HepG2 (cell line): Measurements from ENCODE around the gene H6PD. TPM values are rescaled to one million over a fixed set of nuclear protein-coding genes. Genes with fewer than 3 reads are reported as not detected.

Source experiments
- HMG20B ChIP-seq: conservative IDR thresholded peaks from 2 replicates; pipeline ENCODE4 v1.6.1; 2016; ENCODE audit warnings: missing genetic modification reagents, missing compliant biosample characterization
- HNF1B ChIP-seq: sonication (generic); formaldehyde crosslinking; IDR thresholded peaks from 2 replicates; pipeline ENCODE4 v1.5.1; 2020; ENCODE audit warnings: mild to moderate bottlenecking, moderate library complexity, missing genetic modification reagents
- HNRNPL ChIP-seq: fragments of 200-400 bp; formaldehyde crosslinking; IDR thresholded peaks from 2 replicates; pipeline ENCODE4 v1.6.1; 2017; ENCODE audit warnings: mild to moderate bottlenecking, low read depth, low read length
- PATZ1 ChIP-seq: sonication (generic); formaldehyde crosslinking; IDR thresholded peaks from 2 replicates; pipeline ENCODE4 v1.4.0; 2020; ENCODE audit warnings: missing genetic modification reagents
- PHF21A ChIP-seq: sonication (generic); formaldehyde crosslinking; IDR thresholded peaks from 2 replicates; pipeline ENCODE4 v1.5.0; 2020; ENCODE audit warnings: mild to moderate bottlenecking, missing genetic modification reagents
- POLR2G ChIP-seq: fragments of 200-400 bp; formaldehyde crosslinking; IDR thresholded peaks from 2 replicates; pipeline ENCODE4 v1.6.1; 2018; ENCODE audit warnings: mild to moderate bottlenecking, low read depth, low read length, moderate library complexity
- YY1 ChIP-seq: IDR thresholded peaks from 2 replicates; pipeline ENCODE4 v1.6.1; 2011; ENCODE audit warnings: low read length, low read depth, moderate library complexity, mild to moderate bottlenecking; ENCODE audit not compliant: insufficient read depth, insufficient replicate concordance
- ZBTB34 ChIP-seq: sonication (generic); formaldehyde crosslinking; IDR thresholded peaks from 2 replicates; pipeline ENCODE4 v1.8.0; 2022; ENCODE audit warnings: mild to moderate bottlenecking, missing genetic modification reagents
- ZNF205 ChIP-seq: IDR thresholded peaks from 2 replicates; pipeline ENCODE4 v1.6.1; 2018; ENCODE audit warnings: missing biosample characterization, missing genetic modification reagents
- ZNF292 ChIP-seq: sonication (generic); formaldehyde crosslinking; IDR thresholded peaks from 2 replicates; pipeline ENCODE4 v1.8.1; 2022; ENCODE audit warnings: mild to moderate bottlenecking, low read depth, missing genetic modification reagents, borderline replicate concordance
- ZNF446 ChIP-seq: sonication (generic); formaldehyde crosslinking; IDR thresholded peaks from 2 replicates; pipeline ENCODE4 v1.5.0; 2020; ENCODE audit warnings: mild to moderate bottlenecking, missing genetic modification reagents
- ZNF563 ChIP-seq: sonication (generic); formaldehyde crosslinking; IDR thresholded peaks from 2 replicates; pipeline ENCODE4 v1.8.0; 2022; ENCODE audit warnings: mild to moderate bottlenecking, moderate library complexity, missing genetic modification reagents
- ZNF646 ChIP-seq: sonication (generic); formaldehyde crosslinking; IDR thresholded peaks from 2 replicates; pipeline ENCODE4 v1.9.0; 2021; ENCODE audit warnings: mild to moderate bottlenecking, missing genetic modification reagents
- ZNF792 ChIP-seq: IDR thresholded peaks from 2 replicates; pipeline ENCODE4 v1.6.1; 2016
- ZNF883 ChIP-seq: sonication (generic); formaldehyde crosslinking; IDR thresholded peaks from 2 replicates; pipeline ENCODE4 v1.5.1; 2020; ENCODE audit warnings: mild to moderate bottlenecking, missing genetic modification reagents; ENCODE audit errors: not compliant biosample characterization
- polyA plus RNA-seq, 8 experiments: library from polyadenylated mRNA; depleted of rRNA in 3 of 8; stranded (reverse) in 7 of 8; unstranded in 1 of 8; fragments of >200 nt; fragmentation: Illumina TruSeq in 4 of 8; extraction: Trizol in 4 of 8; gene quantifications; 2 replicates each; pipeline versions ENCODE4 v1.2.1 to v1.2.3, GENCODE V29; 2011 to 2016; ENCODE audit warnings: low read depth in 4 of 8, missing spikeins in 1 of 8, mixed read lengths in 1 of 8; ENCODE audit not compliant: insufficient read depth in 1 of 8
- total RNA-seq, 5 experiments: library from RNA; depleted of rRNA; stranded (reverse); fragments of >200 nt; fragmentation: Illumina TruSeq; extraction: Trizol; gene quantifications; 2 replicates each; pipeline ENCODE4 v1.2.3, GENCODE V29; 2016; ENCODE audit warnings: low read depth in 1 of 5

The H6PD gene
- total and polyA plus RNA-seq, 2 of the 13 experiments (the other 11 are each of a cell fraction or from before 2014, with no cell fraction given): 9.3 to 14.1 TPM

- TF ChIP-seq ZNF646 (CRISPR knock-in tag) (0 out of 2 replicates have a peak, but pooled peaks have one; percentile 42), ZNF792 (peak; percentile 7; the same call in 1 of the 2 replicates), ZBTB34 (CRISPR knock-in tag) (peak; percentile 46; the same call in 1 of the 2 replicates), YY1 (peak; percentile 6), ZNF883 (CRISPR knock-in tag) (peak; percentile 6), ZNF446 (0 out of 2 replicates have a peak, but pooled peaks have one; percentile 35), ZNF205 (no peak), PHF21A (no peak), HMG20B (CRISPR knock-in tag) (no peak), ZNF563 (peak; percentile 24; the same call in 1 of the 2 replicates), POLR2G (0 out of 2 replicates have a peak, but pooled peaks have one; percentile 43), HNF1B (peak; percentile 35; the same call in 1 of the 2 replicates), HNRNPL (0 out of 2 replicates have a peak, but pooled peaks have one; percentile 34), ZNF292 (peak; percentile 16), PATZ1 (CRISPR knock-in tag) (0 out of 2 replicates have a peak, but pooled peaks have one; percentile 4)
Observed at GRCh38 chr1:9250411-9251381, 16.1 kb downstream of the H6PD start (continued).
